ENCODE results near the gene DNAJC5. TPM values are rescaled to one million over a fixed set of nuclear protein-coding genes. Genes with fewer than 3 reads are reported as not detected.
A peak's percentile ranks its signal among the peaks of the same experiment; 100 is the strongest.
"Not testable (repeated sequence)": the region's sequence is repeated elsewhere in the genome, so short reads cannot be mapped to it uniquely, and the experiment has no call there.

Gene DNAJC5
- total RNA-seq, 1 donor from 2014 or later, result 41.4 TPM

DNA sequence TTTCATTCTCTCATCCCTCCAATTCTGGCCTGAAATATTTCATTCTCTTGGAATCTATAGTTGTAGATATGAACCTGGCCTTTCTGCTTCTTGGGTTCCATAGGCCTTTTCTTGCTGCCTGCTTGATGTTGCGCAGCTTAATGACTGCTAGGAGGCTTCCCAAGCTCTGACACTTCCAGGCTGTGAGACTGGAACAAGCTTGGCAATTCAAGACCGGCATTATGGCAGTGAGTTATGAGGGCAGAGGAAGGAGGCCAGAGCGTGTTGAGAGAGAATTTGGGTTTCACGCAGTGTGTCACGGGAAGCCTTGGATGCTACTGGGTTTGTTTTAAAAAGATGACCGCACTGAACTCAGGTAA is 948 bp upstream of the DNAJC5 start:
- intact Hi-C loops (cut with DNase I), result no loop called here
- ATAC-seq (no peak), DNase-seq (ENCODE audit: missing footprints) (no peak)

DNA sequence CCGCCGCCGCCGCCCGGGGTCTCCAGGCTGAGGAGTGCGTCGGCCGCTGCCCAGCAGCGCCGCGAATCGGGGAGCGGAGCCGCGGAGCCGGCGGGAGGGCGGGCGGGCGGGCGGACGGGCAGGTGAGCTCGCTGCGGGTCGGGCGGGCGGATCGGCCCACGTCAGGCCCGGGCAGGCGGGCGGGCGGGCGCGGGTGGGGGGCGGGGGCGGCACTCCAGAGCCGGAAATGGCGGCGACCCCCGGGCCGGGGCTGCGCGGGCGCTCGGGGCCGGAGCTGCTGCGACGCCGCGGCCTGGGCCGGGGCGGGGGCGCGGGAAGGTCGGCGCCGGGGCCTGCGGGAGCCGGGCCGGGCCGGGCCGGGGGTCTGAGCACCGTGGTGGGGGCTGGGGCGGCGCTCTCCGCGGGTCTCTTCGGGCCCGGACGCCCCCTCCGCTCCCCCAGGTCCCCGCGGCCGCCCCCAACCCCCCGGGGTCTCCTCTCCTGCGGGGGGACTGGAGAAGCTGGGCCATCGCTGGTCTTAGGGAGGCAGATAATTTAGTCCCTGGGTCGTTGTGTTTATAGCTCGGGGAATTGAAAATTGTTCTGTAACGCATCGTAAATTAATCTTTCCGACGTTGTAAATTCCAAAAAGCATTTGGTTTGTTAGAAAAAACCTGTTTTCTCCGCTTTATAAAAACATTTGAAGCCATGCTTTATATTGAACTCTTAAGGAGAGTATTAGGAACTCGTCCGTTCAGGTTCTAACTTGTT is 451 bp downstream of the DNAJC5 start:
- DNase-seq (ENCODE audit: missing footprints) (no peak), ATAC-seq (no peak)
- intact Hi-C loops (cut with DNase I), result no loop called here

DNA sequence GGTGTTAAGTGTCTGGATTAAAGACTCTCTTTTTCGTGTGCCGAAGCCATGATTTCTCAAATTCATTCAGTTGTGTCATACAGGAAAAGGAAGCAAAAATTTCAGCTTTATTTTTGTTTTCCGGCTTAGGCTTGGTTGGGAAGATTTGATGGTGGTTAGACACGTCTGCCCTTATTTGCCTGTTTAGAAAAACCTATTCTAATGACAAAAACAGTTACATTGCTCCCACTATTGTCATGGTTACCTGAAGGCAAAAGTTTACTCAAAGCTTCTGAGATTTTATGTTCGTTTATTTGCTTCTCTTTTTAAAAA is 982 bp downstream of the DNAJC5 start:
- intact Hi-C loops (cut with DNase I), result no loop called here
- no peak for ATAC-seq
- DNase-seq (ENCODE audit: missing footprints), result no peak

DNA sequence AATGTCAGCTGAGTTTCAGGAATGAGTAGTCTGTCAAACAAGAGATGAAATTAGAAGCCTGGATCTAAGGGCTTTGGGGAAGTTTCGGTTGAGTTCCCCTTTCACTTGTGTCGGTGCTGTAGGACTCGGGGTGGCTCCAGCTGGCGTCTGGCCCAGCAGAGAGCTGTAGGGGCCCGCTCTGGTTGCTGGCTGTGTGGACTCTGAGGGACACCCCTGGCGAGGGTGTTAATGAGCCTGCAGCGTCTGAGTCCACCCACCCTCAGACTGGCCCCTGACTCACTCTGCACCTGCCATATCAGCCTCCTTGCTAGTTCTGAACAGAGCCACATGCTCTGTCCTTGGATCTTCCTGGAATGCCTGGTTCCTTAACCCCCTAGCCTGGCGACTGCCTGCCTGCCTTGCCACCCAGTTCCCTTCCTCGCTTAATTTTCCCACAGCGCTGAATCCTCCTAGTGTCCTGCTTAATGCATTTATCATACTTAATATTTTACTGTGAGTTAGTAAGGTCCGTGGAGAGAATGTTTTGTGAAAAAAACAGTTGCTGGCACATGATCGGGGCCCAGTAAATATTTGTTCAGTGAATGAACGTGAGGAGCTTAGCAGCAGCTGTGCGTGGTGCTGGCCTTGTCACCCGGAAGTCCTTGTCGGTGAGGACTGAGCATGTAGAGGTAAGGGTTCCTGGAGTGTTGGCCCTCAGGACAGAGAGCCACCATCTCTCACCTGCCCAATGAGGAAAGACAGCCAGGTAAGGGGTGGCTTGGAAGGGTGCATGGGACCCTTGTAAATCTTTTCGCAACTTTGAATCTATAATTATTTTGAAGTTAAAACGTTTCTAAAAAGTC is 1.6 kb downstream of the DNAJC5 start:
- DNase-seq (ENCODE audit: missing footprints), result peak; percentile 89
- peak; percentile 14 for ATAC-seq
- intact Hi-C loops (cut with DNase I), result no loop called here

DNA sequence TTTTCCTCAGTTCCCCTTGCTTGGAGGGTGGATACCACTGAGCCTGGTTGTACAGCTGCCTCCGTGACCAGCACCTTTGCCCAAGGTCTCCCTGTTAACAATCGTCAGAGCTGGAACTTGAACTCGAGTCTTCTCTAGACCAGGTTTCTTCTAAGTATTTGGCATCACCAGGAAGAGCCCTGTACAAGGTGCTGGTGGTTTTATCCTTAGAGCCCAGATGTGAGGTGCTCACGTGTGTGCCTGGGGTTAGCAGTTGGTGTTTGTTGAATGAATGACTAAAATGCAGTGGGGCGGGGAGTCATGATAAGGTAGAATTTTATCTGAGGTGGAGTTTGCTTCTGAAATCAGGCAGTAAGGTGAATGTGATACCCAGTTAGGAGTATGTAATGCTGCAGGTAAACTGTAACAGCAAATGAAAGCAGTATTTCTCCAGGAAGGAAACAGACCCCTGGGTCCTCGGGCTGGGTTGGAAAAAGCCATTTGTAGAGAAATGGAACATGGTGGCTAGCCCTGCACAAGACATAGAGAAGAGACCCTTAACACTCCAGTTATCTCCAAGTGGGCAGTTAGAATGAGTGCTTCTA is 3.1 kb downstream of the DNAJC5 start:
- intact Hi-C loops (cut with DNase I), result no loop called here
- ATAC-seq, result no peak

DNA sequence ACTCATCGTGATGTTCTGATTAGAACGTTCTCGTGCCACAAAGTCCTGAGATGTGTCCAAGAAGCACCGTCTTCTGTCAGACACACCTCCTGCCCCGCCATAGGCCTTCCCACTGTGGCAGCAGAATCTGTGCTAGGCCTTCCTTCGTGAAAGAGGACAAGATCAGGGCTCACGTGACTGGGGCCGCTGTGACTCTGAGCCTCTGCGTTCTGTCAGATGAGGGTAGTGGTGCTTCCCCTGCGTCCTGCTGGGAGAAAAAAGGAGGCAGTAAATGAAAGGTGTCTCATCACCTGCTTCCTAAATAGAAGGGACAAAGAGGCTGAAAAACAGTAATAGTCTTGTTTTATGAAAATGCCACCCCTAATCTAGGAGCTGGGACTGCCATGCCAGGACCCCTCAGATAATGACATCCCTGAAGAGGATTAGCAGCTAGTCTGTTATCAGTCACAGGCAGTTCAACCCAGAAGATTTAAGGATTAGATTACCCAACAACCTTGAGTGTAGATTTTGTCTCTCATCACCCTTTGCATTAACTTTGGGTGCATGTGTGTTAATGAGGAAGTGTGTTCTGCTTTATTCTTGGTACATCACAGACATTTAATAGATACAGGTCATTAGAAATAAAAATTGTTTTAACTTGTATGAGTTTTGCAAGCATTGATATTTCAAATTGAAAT is 4.1 kb downstream of the DNAJC5 start:
- intact Hi-C loops (cut with DNase I), result no loop called here

More for the DNA sequence above, 3.1 kb downstream of the DNAJC5 start:
- peak; percentile 28 for DNase-seq (ENCODE audit: missing footprints)

DNA sequence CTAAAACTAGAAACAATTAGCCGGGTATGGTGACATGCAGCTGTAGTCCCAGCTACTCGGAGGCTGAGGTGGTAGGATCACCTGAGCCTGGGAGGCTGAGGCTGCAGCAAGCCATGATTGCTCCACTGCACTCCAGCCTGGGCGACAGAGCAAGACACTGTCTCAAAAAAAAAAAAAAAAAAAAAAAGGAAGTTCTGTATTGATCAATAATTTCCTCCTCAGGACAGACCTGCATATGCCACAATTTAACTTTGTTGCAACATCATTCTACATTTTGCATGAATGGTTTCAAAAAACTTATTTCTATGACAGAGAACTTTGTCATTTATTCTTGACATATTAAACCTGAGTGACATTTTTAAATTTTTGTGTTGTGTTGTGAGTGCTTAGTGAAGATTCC is 5.5 kb downstream of the DNAJC5 start:
- intact Hi-C loops (cut with DNase I), result no loop called here
- DNase-seq (ENCODE audit: missing footprints) (peak; percentile 41), ATAC-seq (no peak)

More for the DNA sequence above, 4.1 kb downstream of the DNAJC5 start:
- ATAC-seq, result no peak
- DNase-seq (ENCODE audit: missing footprints), result peak; percentile 69

DNA sequence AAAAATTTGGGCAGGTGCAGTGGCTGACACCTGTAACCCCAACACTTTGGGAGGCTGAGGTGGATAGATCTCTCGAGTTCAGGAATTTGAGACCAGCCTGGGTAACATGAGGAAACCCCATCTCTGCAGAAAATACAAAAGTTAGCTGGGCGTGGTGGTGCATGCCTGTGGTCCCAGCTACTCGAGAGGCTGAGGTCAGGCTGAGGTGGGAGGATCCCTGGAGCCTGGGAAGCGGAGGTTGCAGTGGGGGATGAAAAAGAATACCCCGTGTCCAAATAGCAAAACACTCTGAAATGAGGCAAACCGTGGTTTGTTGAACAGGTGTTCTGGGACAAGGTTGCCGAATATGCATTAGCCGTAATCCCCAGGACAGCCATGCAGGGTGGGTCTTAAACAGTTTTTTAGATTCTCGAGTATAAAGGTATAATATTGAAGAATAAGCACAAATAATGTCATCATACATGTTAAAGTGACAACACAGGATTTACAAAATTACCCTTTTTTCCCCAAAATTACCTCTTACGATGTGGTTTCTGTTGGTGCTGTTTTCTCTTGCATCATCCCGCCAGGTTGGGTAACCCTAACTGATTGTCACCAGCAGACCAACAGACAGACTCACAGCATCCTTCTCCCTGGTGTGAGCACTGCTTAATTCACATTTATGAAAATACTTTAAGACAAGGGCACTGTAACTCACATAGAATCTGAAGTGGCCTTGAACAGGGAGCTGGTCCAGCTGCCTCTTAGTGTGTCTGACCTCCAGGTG is 9.1 kb downstream of the DNAJC5 start:
- DNase-seq (ENCODE audit: missing footprints), result no peak
- intact Hi-C loops (cut with DNase I), result no loop called here
- no peak for ATAC-seq

DNA sequence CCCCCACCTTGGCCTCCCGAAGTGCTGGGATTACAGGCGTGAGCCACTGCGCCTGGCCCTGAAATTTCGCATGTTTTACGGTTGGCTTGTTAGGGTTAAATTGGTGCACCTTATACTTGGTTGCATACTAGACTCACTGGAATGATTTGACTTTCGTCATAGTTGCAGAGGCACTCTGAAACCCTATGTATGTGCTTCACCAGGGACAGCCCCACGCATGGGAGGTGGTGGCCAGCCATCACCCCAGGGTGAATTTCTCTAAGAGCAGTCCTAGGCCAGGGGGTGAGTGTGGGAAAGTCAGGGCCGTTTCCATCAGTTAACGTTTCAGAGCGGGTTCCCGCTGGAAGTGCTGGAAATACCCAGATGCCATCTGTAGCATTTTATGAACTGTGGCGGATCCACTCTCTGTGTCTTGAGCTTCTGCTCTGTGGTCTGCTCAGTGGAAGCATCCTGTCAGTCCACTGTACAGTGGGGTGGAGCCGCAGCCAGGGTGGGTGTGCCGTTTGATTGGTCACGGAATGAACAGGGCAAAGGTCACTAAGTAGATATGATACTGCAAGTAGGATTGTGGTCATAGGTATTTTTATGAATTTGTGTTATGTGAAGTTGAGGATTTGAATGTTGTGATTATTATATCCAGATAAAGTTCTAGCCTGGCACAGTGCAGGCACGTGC is 13.2 kb downstream of the DNAJC5 start:
- no peak for DNase-seq (ENCODE audit: missing footprints)
- ATAC-seq, result no peak
- intact Hi-C loops (cut with DNase I), result loop anchor here (2.0 kb wide), 1 partner anchor 65 kb away; no protein-coding TSS in a partner anchor

DNA sequence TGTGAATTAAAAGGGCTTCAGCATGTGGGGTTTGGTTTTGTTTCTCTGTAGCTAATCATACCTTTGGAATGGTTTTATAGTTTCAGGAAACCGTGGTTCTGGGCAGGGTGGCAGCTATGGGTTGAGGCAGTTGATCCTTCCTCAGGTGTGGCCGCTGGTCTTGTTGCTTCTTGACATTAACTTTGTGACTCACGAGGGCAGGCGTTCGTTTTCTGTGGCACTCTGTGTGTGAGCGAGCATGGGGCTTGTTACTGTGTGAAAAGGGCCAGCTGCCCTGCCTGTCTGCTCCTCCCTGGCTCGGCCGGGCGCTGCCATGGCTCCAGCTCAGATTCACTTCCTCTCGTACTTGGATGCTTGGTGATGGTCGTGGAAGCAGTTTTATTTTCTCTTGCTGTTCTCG is 16.2 kb downstream of the DNAJC5 start:
- ATAC-seq (no peak), DNase-seq (ENCODE audit: missing footprints) (no peak)
- intact Hi-C loops (cut with DNase I), result no loop called here

DNA sequence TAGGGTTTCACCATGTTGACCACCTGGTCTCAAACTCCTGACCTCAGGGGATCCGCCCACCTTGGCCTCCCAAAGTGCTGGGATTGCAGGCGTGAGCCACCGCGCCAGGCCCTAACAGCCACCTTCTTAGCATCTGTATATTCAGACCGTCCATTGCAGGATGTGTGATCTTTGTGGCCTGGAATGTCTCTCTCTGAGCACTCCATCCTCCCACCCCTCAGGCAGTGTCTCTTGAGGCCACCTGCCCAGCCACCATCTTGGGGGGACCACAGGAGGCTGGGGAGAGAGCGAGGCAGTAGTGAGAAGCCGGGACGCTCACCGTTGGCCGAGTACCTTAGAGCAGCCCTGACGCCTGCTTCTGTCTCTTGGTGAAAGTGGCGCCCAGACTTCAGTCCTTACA is 18.8 kb downstream of the DNAJC5 start:
- intact Hi-C loops (cut with DNase I), result no loop called here
- peak; percentile 15 for DNase-seq (ENCODE audit: missing footprints)
- no peak for ATAC-seq

DNA sequence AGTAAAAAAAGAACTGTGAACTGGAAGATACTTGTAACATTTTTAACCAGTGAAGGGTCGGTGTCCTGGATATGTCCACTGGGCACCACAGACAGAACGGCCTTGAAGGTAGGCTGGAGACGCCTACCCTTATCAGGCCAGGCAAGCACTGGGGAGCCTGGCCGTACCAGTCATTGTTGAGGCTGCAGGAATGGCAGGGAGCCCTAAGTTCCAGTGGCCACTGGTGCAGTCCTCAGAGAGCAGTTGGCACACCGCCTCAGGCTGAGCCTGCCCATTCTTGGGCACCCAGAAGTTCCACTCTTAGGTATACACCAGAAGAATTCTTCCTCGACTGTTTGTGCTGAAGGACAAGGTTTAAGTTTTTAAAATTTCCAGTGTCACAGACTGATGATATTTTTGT is 20.5 kb downstream of the DNAJC5 start:
- DNase-seq (ENCODE audit: missing footprints) (peak; percentile 70), ATAC-seq (peak; percentile 77)
- intact Hi-C loops (cut with DNase I), result no loop called here

DNA sequence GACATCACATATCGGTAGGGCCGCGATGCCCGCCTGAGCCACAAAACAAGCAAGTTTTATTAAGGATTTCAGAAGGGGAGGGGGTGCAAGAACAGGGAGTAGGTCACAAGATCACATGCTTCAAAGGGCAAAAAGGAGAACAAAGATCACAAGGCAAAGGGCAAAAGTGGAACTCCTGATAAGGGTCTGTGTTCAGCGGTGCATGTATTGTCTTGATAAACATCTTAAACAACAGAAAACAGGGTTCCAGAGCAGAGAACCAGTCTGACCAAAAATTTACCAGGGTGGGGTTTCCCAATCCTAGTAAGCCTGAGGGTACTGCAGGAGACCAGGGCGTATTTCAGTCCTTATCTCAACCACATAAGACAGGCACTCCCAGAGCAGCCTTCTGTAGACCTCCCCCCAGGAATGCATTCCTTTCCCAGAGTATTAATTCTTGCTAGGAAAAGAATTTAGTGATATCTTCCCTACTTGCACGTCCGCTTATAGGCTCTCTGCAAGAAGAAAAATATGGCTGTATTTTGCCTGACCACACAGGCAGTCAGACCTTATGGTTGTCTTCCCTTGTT is 21.5 kb downstream of the DNAJC5 start:
- DNase-seq (ENCODE audit: missing footprints), result peak; percentile 11
- intact Hi-C loops (cut with DNase I); ATAC-seq: not testable (repeated sequence)

DNA sequence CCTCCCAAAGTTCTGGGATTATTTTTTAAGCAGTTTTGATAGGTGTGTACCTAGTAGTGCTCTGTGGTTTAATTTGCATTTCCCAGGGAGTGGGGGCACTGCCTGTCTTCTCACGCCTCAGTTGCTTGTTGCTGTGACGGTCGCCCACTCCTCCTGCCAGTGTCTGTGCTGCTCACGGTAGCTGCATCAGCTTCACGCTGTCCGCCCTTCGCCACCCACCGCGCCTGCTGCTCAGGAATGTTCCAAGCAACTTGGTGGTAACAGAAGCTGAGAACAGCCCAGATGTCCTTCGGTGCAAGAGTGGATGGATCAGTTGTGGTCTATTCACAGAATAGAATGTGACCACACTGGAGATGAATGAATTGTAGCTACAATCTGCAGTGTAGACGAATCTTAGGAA is 22.9 kb downstream of the DNAJC5 start:
- ATAC-seq, result no peak
- intact Hi-C loops (cut with DNase I), result no loop called here
- peak; percentile 66 for DNase-seq (ENCODE audit: missing footprints)

DNA sequence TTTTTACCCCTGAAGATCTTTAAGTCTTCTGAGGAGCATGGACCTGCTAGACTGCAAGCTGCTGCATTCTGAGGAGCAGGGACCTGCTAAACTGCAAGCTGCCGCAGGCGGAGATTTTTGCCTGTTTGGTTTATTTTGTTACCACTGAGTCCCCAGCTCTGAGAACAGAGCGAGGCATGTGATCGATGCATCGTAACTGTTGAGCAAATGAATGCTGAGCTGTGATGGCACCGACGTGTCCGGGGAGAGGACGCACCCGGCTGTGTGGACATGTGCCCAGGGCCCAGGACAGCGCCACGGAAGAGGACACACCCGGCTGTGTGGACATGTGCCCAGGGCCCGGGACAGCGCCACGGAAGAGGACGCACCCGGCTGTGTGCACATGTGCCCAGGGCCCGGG is 24.2 kb downstream of the DNAJC5 start:
- DNase-seq (ENCODE audit: missing footprints) (peak; percentile 1), ATAC-seq (no peak)
- intact Hi-C loops (cut with DNase I), result no loop called here

DNA sequence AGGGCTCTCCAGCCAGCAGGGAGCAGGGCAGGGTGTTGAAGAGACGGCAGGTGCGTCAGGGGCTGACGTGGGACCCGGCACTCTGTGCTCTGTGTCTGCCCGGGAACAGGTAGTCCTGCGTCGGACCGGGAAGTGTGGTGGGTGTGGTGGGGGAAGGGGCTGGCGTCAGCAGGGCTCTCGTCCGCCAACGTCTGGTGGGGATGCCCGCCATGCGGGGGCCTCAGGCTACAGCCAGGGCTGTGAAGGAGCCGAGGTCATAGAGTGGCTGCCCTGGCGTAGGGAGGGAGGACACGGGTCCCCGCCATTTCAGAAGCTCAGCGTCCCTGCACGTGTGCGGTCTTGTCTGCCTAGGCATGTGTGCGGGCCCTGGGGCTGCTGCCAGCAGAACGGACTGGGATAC is 25.3 kb downstream of the DNAJC5 start:
- ATAC-seq (no peak), DNase-seq (ENCODE audit: missing footprints) (peak; percentile 46)
- intact Hi-C loops (cut with DNase I), result no loop called here

DNA sequence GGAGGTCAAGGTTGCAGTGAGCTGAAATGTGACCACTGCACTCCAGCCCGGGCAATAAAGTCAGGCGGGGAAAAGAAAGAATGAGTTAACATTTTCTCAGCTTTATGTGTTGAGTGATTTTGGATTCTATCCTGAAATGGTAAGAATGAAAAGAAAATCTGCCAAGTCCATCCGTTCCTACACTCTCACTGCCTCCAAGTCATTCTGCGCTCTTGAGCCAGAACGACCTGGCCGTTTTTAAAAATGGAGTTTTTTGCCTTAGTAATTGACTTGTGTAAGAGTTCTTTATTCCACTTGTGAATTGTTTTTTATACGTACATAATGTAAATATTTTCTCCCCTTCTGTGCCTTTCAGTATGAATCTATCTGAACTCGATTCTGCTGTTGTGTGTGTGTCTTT is 28.7 kb downstream of the DNAJC5 start:
- intact Hi-C loops (cut with DNase I), result no loop called here
- DNase-seq (ENCODE audit: missing footprints) (no peak), ATAC-seq (no peak)

DNA sequence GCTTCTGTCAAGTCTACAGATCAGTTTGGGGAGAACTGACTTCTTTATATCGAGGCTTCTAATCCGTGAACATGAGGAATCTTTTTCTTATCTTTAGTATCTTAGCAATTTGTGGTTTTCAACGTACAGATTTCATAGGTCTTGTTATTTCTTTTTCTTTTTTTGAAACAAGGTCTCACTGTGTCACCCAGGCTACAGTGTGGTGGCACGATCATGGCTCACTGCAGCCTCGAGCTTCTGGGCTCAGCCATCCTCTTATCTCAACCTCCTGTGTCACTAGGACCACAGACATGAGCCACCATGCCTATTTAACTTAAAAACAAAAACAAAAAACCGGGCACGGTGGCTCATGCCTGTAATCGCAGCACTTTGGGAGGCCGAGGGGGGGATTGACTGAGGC is 29.3 kb downstream of the DNAJC5 start:
- ATAC-seq (no peak), DNase-seq (ENCODE audit: missing footprints) (peak; percentile 5)
- intact Hi-C loops (cut with DNase I), result no loop called here
